HCT116 (cell line): ENCODE results near the gene DNM2.

Experiments used
- CTCF ChIP-seq, 3 experiments: fragments of 200-600 bp in 1 of 3; sonication (generic) in 1 of 3; IDR thresholded peaks in 2 of 3; conservative IDR thresholded peaks in 1 of 3; 2 replicates each; pipeline ENCODE4 v1.5.1; 2012 to 2017; ENCODE audit warnings: low read depth in 2 of 3, low read length in 2 of 3, antibody characterized with exemption in 1 of 3, borderline replicate concordance in 1 of 3, control low read depth in 1 of 3, mild to moderate bottlenecking in 1 of 3, mixed read lengths in 1 of 3, mixed run types in 1 of 3, moderate library complexity in 1 of 3; ENCODE audit not compliant: insufficient read depth in 1 of 3
- MAX ChIP-seq: IDR thresholded peaks from 2 replicates; pipeline ENCODE4 v1.6.1; 2012
- POLR2A ChIP-seq: IDR thresholded peaks from 2 replicates; pipeline ENCODE4 v1.7.0; 2011; ENCODE audit warnings: borderline replicate concordance; ENCODE audit not compliant: insufficient read depth, insufficient read length; ENCODE audit errors: extremely low read depth
- RAD21 ChIP-seq: IDR thresholded peaks from 2 replicates; pipeline ENCODE4 v1.6.1; 2012; ENCODE audit warnings: low read depth, mild to moderate bottlenecking
- SIN3A ChIP-seq: IDR thresholded peaks from 2 replicates; pipeline ENCODE4 v1.6.1; 2012; ENCODE audit warnings: low read depth
- SP1 ChIP-seq: IDR thresholded peaks from 2 replicates; pipeline ENCODE4 v1.6.1; 2012; ENCODE audit warnings: low read depth
- SRF ChIP-seq: IDR thresholded peaks from 2 replicates; pipeline ENCODE4 v1.6.1; 2012; ENCODE audit warnings: low read depth
- ZNF274 ChIP-seq: fragments of 200-500 bp; sonication (Bioruptor generic); IDR thresholded peaks from 2 replicates; pipeline ENCODE4 v1.6.1; 2014; ENCODE audit warnings: mild to moderate bottlenecking, low read depth, low read length, inconsistent platforms

GRCh38 chr19:10800488-10800887, 82.6 kb downstream of the DNM2 start:
- TF ChIP-seq SRF: no peak
- no peak for TF ChIP-seq POLR2A
- TF ChIP-seq ZNF274: no peak
- TF ChIP-seq CTCF (IDR thresholded peaks at IDR 0.05 in 2 of 3, conservative IDR thresholded peaks at IDR 0.05 in 1 of 3; ENCODE audit: borderline replicate concordance in 1 of 3, insufficient read depth in 1 of 3, low read depth in 2 of 3, low read length in 2 of 3): no peak
- no peak for TF ChIP-seq RAD21
- TF ChIP-seq SIN3A: no peak
- TF ChIP-seq SP1: no peak
- no peak for TF ChIP-seq MAX
